GM21526 (cell line): ENCODE results near the gene MFSD6.
"Not testable (repeated sequence)": the region's sequence is repeated elsewhere in the genome, so short reads cannot be mapped to it uniquely, and the experiment has no call there.

ENCODE experiments used
- ATAC-seq: cut with Tn5 transposase; IDR thresholded peaks from one replicate; pipeline ENCODE4 v1.9.1; 2021; ENCODE audit warnings: moderate library complexity; ENCODE audit not compliant: unreplicated experiment, low FRiP score

Gene MFSD6

DNA sequence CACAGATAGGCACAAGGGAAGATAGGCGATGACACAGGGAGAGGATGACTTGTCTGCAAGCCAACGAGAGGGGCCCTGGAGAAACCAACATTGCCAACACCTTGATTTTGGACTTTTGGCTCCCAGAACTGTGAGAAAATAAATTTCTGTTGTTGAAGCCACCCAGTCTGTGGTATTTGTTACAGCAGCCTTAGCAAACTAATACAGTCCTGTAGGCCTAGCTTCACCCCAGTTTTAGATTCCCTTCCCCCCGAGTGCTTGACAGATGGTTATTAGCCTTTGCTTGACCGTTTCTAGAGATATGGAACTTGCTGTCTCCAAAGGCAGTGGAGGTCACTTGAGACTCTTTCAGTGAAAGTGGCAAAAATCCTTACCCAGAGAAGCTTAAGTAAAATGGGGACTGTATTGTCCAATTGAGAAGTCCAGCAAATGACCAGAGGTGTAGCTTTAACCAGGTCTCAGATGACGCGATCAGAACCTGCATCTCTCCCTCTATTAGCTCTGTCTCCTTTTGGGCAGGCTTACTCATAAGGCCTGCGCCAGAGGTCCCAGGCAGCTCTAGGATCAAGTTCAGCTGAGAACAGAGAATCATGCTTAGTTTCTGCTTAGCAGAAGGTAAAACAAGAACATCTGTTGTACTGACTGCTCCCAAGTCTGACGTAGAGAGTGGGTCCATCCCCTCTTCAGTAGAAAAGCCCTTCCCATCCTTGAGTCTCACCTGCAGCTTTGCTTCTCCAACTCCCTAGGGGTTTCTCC is 50.4 kb downstream of the MFSD6 start:
- no peak for ATAC-seq

DNA sequence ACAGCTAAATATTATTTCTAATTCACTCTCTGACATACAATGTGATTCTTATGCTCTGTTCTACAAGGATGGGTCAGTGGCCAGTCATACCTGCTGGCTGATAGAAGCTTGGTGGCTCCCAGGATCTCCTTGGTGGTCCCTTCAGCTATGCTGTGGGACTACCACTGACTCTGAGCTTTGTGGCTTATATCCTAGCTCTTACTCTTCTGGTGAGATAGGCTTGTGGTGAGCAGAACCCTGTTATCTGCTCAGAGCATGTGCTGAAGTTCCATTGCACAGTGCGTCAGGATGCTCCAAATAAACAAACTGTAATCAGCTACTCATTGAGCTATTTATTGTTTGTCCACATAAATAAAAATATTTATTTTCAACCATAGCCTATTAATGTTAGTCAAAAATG is 51.7 kb downstream of the MFSD6 start:
- ATAC-seq: no peak

DNA sequence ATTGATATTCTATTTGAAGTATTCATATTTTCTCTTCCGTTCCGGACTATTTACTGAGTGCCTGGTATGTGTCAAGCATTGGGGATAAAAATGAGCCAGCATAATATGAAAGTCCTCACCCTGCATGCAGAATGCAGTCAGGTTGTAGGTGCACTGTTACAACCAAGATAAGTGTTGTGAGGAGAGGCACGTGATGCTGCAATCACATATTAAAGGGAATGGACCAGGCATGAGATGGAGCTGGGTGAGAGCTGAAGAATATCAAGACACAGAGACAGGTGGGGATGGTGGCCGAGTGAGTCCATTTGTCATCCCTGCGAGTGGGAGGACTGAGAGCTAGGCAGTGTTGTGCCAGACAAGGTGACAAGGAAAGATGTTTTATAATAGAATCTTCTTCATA is 52.3 kb downstream of the MFSD6 start:
- ATAC-seq: no peak

DNA sequence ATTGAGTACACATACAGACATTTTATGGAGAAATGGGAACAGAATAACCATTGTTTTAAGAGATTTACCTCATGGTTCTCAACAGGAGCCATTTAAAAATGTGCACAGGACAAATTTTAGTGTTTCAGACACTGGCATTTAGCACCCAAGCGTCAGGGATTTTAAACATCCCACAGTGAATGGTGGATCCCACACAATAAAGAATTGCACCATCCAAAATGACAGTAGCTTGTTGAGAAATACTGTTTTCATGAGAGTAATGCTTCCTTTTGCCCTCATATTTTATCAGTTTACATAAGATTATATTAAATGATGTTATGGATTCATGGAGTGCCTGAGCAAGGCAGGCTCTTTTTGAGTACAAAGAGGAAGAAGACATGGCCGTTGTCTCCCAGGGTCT is 54.0 kb downstream of the MFSD6 start:
- ATAC-seq: no peak

DNA sequence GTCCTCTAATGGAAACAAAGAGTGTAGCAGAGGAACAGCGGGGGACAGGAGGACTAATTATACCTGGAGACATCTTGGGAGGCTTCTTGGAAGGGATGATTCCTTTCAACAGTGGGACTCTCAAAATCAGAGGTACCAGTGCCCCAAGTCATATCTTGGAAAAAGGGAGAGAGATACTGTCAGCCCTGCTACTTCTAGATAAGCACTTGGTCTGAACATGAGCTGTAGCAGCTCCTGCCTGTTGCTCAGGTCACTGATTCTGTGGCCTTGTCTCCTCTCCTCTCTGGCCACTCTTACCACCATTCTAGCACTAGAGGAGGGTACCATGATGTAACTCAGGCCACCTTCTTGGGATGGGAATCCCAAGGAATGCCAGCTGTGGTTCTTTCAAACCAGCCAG is 54.5 kb downstream of the MFSD6 start:
- ATAC-seq: no peak

- ATAC-seq: no peak
These were observed 56.9 kb downstream of the MFSD6 start for GRCh38 chr2:190465060-190465459.

GRCh38 chr2:190466819-190467446 is 58.8 kb downstream of the MFSD6 start:
- ATAC-seq: no peak

DNA sequence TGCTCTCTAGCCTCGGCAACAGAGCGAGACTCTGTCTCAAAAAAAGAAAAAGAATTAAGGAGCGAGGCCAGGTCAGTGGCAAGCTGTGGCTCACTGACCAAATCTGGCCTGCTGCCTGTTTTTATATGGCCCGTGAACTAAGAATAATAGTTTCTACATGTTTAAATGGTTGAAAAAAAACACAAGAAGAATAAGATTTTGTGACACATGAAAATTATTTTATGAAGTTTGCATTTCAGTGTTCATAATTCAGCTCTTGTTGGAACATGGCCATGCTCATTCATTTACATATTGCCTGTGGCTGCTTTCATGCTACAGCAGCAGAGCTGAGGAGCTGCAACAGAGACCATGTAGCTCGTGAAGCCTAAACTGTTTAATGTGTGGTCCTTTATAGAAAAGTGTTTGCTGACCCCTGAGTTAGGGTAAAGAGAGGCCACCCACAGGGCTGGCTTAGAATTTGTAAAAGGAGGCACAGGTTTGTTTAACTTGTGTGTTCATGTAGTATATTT is 59.5 kb downstream of the MFSD6 start:
- no peak for ATAC-seq

DNA sequence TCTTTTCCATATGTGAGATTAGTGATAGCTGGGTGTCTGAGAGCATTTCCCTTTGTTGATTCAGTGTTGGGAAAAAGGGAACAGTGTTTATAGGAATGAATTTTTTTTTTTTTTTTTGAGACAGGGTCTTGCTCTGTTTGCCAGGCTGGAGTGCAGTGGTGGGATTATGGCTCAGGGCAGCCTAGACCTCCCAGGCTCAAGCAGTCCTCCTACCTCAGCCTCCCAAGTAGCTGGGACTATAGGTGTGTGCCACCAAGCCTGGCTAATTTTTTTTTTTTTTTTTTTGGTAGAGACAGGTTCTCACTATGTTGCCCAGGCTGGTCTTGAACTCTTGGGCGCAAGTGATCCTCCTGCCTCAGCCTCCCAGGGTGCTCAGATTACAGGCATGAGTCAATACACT is 60.2 kb downstream of the MFSD6 start:
- ATAC-seq: not testable (repeated sequence)

GRCh38 chr2:190468814-190469569 is 60.8 kb downstream of the MFSD6 start:
- ATAC-seq: peak; percentile 70

GRCh38 chr2:190469771-190470170 is 61.6 kb downstream of the MFSD6 start:
- no peak for ATAC-seq

GRCh38 chr2:190470256-190470826 is 62.2 kb downstream of the MFSD6 start:
- no peak for ATAC-seq

- ATAC-seq: no peak
These were observed 69.7 kb downstream of the MFSD6 start for GRCh38 chr2:190477661-190478454.

GRCh38 chr2:190478572-190479195 is 70.5 kb downstream of the MFSD6 start:
- no peak for ATAC-seq

GRCh38 chr2:190481339-190481738 is 73.2 kb downstream of the MFSD6 start:
- no peak for ATAC-seq

DNA sequence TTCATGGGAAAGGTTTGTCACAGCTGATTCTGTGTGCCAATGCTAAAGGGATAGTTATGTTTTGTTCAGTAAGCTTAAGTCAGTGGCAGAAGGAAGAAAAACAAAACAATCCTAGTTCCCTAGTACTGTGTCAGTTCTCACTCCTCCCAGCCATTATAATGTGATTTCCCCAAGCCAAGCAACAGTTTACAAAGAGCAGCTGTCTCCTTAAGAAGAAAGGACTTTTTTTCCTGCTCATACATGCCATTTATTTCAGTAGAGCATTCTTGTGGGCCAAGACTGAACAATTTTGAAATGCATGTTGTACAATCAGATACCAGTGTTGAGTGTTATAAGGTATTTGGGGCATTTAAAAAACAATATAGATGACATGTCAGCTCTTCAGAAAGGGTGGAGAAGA is 74.3 kb downstream of the MFSD6 start:
- ATAC-seq: no peak

DNA sequence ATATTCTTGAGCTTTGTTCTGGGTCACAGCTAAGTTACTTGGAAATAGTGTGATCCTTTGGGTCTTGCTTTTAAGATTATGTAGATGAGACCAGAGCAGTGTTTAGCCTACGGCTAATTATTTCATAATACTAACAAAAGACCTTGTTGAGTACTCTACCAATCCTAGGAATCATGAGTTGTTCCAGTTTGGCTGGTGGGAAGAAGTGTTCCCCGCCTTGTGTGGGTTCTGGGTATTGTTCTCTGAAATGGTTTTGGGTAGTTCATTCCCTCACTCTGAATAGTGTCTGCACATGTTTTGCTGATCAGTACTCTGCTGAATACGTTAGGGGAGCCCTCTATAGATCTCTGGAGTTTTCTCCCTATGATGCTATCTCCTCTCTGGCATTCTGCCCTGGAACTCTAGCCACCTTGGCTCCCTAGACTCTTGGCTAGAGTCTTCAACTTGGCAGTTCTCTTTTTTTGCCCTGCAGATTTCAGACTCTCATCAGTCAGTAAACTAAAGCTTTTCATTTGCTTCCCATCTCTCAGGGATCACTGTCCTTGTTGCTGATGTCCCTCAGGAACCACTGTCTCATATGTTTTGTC is 78.0 kb downstream of the MFSD6 start:
- no peak for ATAC-seq

- ATAC-seq: no peak
These were observed 80.5 kb downstream of the MFSD6 start for GRCh38 chr2:190488516-190489233.

DNA sequence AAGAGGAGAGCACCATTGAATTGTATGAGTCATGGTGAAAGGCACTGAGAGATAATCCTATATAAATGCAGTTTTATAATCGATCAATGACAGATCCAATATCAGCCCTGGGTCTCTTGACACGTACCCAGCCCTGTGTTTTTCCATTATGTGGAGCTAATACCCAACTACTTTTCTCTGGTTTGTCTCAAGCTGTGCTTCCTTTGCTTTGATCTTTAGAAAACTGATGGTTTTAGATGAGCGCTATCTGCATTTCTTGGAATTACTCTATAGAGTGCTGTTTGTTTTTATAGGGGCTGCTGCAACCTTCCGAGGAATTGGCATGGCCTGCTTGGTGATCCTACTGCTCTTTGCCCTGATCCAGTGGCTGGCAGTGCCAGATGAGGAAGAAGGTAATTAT is 81.3 kb downstream of the MFSD6 start:
- no peak for ATAC-seq
